ENCODE results near the gene ZFC3H1. TPM values are rescaled to one million over a fixed set of nuclear protein-coding genes. Genes with fewer than 3 reads are reported as not detected.

Gene ZFC3H1
- total RNA-seq, 1 experiment from 2014 or later: 24.4 TPM

DNA sequence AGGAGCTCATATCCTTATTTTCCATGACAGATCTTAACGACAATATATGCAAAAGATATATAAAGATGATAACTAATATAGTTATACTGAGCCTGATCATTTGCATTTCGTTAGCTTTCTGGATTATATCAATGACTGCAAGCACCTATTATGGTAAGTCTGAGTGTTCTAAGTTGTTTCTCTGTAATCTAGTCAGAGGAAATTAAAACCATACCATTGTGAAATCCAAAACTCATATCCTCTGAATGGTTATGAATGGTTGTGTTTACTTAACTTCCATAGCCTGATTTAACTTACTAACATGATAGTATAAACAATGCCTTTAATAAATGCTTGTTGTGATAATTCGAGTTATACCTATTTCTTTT, 23.0 kb upstream of the ZFC3H1 start:
- H2BK5ac ChIP-seq (ENCODE audit: insufficient read length, low read length): no peak overlapping the region
- no peak overlapping the region for H3K23ac ChIP-seq (ENCODE audit: insufficient read length, low read depth, low read length)
- no peaks in the 10 kb centered on the region for H3K79me2 ChIP-seq (ENCODE audit: insufficient read depth, low read length)
- peaks cover 6 to 9% of the 10 kb centered on the region in 2 experiments for H3K4me1 Mint-ChIP-seq
- H2BK120ac ChIP-seq (ENCODE audit: low read depth, low read length, poor library complexity, severe bottlenecking): no peak overlapping the region
- H3K23me2 ChIP-seq (ENCODE audit: insufficient read length, low read depth, low read length, poor library complexity, severe bottlenecking): no peaks in the 10 kb centered on the region
- peak overlapping the region; percentile 89 to 98 (median 90); a peak in 6 of 7 replicates for H3K27ac Mint-ChIP-seq
- H3K4ac ChIP-seq (ENCODE audit: low read depth, low read length): no peak overlapping the region
- H3K9me3 Mint-ChIP-seq: no peaks in the 10 kb centered on the region
- H2BK20ac ChIP-seq (ENCODE audit: low read depth, low read length, poor library complexity, severe bottlenecking): no peak overlapping the region
- no peak overlapping the region for H3K56ac ChIP-seq (ENCODE audit: insufficient read length, low read depth, low read length)
- no peak overlapping the region for H3K14ac ChIP-seq (ENCODE audit: insufficient read depth, low read length)
- no CpG with 5 or more reads among the region's 3 CpGs for WGBS (ENCODE audit: extremely low coverage, insufficient read length, low lambda C conversion rate)
- no peak overlapping the region for H3K18ac ChIP-seq (ENCODE audit: insufficient read length, low read depth, low read length)
- H3K27me3 ChIP-seq (ENCODE audit: insufficient read depth, low read length): no peaks in the 10 kb centered on the region
- DNase-seq: no peak
- H4K91ac ChIP-seq (ENCODE audit: insufficient read length, low read depth, low read length): no peak overlapping the region
- H3K4me2 ChIP-seq (ENCODE audit: insufficient read depth, insufficient read length, low read length): peak overlapping the region; percentile 67
- no peak overlapping the region for H3K27ac ChIP-seq (ENCODE audit: insufficient read length, low read depth, low read length)
- no peak overlapping the region for H3T11ph ChIP-seq (ENCODE audit: low read length)
- H4K8ac ChIP-seq (replicated peaks; ENCODE audit: insufficient read length, low read depth, low read length): no peak overlapping the region
- no peaks in the 10 kb centered on the region for H4K20me1 ChIP-seq (ENCODE audit: control insufficient read depth, insufficient read depth, insufficient read length)
- H2AK5ac ChIP-seq (ENCODE audit: insufficient read length, low read length): no peak overlapping the region
- H3K4me1 ChIP-seq (ENCODE audit: insufficient read depth, low read length): no peaks in the 10 kb centered on the region
- H3K4me3 Mint-ChIP-seq: peak overlapping the region; percentile 88 to 96
- no peaks in the 10 kb centered on the region for H3K9me3 ChIP-seq (ENCODE audit: control insufficient read depth, low read depth, low read length)
- H3K36me3 Mint-ChIP-seq (ENCODE audit: insufficient read depth in 1 of 3, low read depth in 3 of 3): no peaks in the 10 kb centered on the region; a peak in 1 of 7 replicates
- no peak overlapping the region for H2BK15ac ChIP-seq (ENCODE audit: low read depth, low read length)
- TF ChIP-seq, protein P1, sequence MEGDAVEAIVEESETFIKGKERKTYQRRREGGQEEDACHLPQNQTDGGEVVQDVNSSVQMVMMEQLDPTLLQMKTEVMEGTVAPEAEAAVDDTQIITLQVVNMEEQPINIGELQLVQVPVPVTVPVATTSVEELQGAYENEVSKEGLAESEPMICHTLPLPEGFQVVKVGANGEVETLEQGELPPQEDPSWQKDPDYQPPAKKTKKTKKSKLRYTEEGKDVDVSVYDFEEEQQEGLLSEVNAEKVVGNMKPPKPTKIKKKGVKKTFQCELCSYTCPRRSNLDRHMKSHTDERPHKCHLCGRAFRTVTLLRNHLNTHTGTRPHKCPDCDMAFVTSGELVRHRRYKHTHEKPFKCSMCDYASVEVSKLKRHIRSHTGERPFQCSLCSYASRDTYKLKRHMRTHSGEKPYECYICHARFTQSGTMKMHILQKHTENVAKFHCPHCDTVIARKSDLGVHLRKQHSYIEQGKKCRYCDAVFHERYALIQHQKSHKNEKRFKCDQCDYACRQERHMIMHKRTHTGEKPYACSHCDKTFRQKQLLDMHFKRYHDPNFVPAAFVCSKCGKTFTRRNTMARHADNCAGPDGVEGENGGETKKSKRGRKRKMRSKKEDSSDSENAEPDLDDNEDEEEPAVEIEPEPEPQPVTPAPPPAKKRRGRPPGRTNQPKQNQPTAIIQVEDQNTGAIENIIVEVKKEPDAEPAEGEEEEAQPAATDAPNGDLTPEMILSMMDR (conservative IDR thresholded peaks at IDR 0.05): no peak
- H2BK12ac ChIP-seq (ENCODE audit: insufficient read length, low read depth, low read length): no peak overlapping the region
- no peak overlapping the region for H4K5ac ChIP-seq (ENCODE audit: insufficient read length, low read depth, low read length)
- peak overlapping the region; percentile 40 for H3K9ac ChIP-seq (ENCODE audit: extremely low read depth, insufficient read length, low read length)
- no peaks in the 10 kb centered on the region for H3K79me1 ChIP-seq (ENCODE audit: insufficient read depth, low read depth, low read length, poor library complexity, severe bottlenecking)
- no peaks in the 10 kb centered on the region for H3K27me3 Mint-ChIP-seq (ENCODE audit: low read depth)
- H2AFZ ChIP-seq (ENCODE audit: low read length): peak overlapping the region; percentile 59
